ENCODE results near the gene COMMD9.

COMMD9 gene

GRCh38 chr11:36296884-36297543 is 7.8 kb upstream of the COMMD9 start:
- DNase-seq (ENCODE audit: low read depth): peak; percentile 84

DNA sequence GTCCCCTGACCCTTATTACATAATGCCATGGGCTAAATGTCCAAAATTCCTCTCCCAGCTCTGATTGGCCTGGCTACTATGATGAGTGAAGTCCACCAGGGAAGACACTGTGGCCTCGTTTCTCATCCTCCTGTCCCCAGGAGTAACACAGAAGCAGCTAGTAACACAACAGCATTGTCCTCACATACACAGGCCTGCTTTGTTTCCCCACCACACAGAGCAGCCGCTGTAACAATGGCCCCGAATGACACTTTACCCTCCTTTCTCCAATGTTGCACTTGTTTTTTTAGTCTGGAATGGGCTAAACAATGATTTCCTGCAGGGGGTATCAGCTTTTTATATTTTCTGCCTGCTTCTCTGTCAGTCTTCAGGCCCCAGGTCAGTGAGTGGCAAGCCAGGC is 6.7 kb upstream of the COMMD9 start, which contains the start of gene PRR5L:
Gene PRR5L (plus strand): TSS at position 363 of the 400 bp plus-strand sequence. CDS start 104,834 bp downstream, outside the sequence.
- no peak for DNase-seq (ENCODE audit: low read depth)

- peak; percentile 63 for DNase-seq (ENCODE audit: low read depth)
Measured at GRCh38 chr11:36292311-36292722, 3.1 kb upstream of the COMMD9 start.

DNA sequence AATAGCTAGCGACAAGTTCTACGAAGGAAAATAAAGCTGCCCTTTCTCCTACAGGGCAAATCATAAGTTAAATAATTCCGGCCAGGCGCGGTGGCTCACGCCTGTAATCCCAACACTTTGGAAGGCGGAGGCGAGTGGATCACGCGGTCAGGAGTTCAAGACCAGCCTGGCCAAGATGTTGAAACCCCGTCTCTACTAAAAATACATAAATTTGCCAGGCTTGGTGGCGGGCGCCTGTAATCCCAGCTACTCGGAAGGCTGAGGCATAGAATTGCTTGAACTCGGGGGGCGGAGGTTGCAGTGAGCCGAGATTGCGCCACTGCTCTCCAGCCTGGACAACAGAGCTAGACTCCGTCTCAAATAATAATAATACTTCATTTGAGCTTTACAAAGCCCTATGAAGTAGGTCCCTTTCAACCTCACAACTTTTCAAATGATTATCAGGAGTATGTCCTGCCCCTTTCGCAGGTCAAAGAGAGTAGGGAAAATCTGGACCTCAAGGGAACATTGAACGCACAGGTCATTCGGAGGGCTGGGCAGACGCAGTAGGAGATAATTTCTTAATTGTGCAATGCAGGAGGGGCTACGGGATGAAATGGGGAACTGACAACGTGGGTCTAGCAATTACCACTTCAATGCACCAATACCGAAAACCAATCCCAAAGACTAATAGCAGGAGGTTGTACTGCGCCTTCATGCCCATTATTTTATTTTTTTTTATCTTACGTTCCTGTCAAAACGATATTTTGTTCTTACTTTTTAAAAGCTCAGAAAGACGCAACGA is 590 bp downstream of the COMMD9 start:
- DNase-seq (ENCODE audit: low read depth): no peak

GRCh38 chr11:36282926-36283325 is 6.3 kb downstream of the COMMD9 start:
- DNase-seq (ENCODE audit: low read depth): no peak

GRCh38 chr11:36281850-36282249 is 7.4 kb downstream of the COMMD9 start:
- no peak for DNase-seq (ENCODE audit: low read depth)

DNA sequence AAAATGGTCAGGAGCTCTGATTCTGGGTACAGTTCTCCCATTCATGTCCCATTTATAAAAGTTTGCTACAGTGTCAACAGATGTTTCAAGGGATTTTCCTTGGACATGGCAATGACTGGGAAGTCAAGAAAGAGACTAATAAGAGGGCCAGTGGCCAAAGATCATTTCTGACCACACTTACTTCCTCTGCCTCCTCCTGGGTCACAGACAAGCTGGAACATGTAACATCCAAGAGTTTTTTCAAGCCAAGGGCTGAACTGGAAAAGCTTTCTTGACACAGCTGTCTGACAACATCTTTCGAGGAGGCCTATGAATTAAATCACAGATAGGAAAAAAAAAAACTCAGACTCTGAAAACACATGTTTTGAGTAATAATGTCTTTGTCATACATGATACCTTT is 8.7 kb downstream of the COMMD9 start:
- no peak for DNase-seq (ENCODE audit: low read depth)

GRCh38 chr11:36278531-36279282 is 10.5 kb downstream of the COMMD9 start:
- no peak for DNase-seq (ENCODE audit: low read depth)

DNA sequence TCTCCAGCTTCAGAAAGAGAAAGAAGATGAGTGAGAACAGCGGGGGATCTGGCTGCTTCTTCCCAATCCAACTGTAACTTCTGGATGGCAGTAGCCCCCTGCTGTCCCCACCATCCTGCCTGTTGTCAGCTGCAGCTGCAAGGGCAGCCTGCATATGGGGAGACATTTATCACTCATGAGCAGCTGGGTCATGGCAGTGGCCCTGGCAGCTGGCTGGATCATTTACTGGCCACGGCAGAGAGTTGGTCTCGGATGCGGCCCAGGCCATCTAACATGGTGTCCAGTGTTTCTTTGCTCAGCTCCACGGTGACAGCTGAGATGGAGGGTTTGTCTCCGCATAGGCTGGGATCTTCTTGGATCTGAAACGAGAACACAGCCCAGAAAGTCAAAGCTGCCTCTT is 14.8 kb downstream of the COMMD9 start:
- DNase-seq (ENCODE audit: low read depth): no peak

DNA sequence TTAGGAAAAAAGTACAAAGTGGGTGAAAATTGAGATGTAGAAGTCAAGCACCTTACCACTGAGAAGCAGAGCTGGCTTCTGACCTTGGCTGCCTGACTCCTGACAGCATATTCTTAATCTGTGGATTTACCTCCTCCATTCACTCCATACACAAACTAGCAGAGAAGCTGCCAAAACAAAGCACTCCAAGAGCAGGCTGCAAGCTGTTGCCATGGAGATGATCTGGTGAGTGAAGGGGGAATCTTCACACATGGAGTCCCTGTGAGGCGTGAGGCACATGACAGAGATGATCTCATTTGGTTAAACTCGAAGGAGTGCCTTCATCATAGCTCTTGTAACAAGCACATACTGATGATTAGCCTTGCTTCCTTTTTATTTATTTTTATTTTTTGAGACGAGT is 16.1 kb downstream of the COMMD9 start:
- DNase-seq (ENCODE audit: low read depth): no peak

DNA sequence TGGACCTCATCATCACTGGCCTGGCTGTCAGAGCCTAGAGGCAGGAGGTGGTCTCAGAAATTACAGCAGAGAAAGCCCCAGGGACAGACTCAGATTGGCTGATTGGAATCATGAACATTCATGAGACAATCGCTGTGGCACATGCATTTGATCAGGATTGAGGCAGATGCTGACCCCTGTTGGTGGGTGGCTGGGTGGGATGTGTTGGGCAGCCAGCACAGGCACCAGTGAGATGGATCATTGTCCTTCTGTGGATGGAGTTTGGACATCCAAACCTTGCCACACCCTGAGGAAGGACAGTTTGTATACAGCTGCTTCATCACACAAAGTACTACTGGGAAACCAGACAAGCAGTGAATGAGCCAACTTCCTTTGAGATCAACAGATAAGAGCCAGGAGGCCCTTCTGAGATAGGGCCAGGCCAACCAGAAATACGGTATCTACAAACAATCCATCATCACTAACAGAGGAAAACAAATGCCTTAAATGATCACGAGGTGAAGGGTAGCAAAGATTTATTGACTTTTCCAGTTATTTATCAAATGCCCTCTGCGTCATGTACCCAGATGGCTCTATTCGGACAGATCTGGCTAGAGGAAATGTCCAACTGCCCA is 17.3 kb downstream of the COMMD9 start:
- peak; percentile 40 for DNase-seq (ENCODE audit: low read depth)

DNA sequence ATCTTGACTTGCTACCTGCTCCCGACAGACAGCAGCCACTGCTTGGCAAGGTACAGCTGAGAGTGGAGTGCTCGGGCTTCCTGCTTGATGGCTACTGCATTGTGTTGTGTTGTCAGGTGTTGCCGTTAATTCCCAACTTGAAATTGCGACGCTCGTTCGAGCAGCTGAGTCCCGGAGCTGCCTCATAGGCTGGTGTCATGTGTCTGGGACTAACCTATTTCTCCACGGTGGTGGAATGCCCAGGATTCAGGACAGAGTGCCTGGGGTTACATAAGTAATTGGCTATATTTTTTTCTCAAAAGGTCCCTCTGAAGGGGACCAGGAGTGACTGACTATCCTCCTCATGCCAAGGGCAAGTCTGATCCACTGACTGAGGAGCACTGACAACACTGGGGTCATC is 18.5 kb downstream of the COMMD9 start:
- no peak for DNase-seq (ENCODE audit: low read depth)

GRCh38 chr11:36268337-36268985 is 20.8 kb downstream of the COMMD9 start:
- DNase-seq (ENCODE audit: low read depth): no peak

GRCh38 chr11:36266767-36267166 is 22.5 kb downstream of the COMMD9 start:
- no peak for DNase-seq (ENCODE audit: low read depth)

GRCh38 chr11:36265793-36266628 is 23.2 kb downstream of the COMMD9 start:
- DNase-seq (ENCODE audit: low read depth): peak; percentile 46

DNA sequence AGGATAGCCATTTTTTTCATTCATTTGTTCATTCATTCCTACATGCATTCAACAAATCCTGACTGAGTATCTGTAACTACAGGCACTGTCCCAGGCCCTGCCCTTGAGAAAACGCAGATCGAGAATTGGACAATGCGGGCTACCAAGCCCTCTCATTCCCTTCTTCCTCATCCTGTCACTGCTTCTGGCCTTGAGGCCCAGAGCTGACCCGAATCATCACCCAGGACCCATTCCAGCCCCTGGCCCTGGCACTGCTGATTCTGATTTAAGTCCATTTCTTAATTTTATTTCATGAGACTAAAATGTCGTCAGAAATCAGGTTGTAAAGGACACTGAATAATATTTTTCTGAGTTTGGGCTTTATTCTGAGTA is 24.3 kb downstream of the COMMD9 start:
- DNase-seq (ENCODE audit: low read depth): no peak

DNA sequence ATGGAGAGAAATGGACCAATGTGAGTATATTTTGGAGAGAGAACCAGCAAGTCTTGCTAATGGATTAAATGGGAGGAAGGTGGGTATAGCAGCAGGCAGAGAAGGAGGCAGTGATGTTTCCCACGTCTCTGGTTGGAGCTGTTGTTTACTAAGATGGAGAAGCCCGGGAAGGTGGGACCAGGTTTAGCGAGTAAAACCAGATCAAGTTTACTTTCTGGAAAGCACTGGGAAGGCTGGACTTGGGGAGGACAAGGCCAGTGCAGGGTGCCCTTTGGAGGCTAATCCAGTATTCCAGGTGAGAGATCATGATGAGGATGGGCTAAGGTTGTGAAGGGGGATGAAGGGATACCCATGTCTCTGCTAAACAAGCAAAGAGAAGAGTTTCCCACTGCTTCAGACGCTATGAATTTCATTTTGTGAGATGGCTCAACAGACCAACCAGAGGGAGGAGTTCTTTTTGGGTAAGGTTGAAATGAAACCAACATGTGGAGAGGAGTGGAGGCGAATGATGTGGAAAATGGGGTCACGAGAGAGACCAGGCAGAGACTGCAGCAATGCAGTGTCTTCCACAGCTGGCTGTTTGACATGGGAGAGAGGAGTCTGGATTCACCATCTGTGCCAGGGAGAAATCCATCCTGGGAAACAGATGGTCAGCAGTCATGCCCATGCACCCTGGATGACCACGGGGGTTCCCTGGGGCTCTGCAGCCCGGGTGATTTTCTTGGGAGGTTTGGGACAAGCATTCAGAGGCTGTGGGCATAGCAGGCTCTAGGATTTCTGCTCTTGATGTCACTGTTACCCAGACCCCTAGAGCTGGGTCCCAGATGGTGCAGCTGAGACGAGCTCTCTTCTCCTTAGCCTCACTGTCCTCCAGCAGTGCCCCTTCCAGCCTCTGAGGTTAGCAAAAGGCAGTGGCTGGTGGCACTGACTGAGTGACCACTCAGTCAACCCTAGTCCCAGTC is 24.9 kb downstream of the COMMD9 start:
- DNase-seq (ENCODE audit: low read depth): no peak

DNA sequence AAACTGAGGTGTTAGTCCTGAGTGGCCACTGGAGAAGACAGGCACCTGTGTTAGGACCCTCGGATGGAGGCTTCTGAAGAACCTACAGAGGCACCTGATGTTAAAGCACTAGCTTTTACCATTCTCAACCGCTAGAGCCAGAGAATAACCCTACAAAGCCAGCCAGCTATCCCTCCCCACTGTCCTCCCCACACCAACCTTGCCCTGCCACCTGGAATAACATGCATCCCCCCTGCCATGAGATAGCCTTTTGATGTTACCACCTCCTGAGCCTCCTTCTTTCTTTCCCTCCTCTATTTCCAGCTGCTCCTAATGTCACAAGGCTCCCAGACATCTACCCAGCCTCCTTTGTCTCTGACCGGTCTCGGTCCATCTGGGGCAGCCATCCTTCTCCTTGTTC is 28.1 kb downstream of the COMMD9 start:
- DNase-seq (ENCODE audit: low read depth): no peak

DNA sequence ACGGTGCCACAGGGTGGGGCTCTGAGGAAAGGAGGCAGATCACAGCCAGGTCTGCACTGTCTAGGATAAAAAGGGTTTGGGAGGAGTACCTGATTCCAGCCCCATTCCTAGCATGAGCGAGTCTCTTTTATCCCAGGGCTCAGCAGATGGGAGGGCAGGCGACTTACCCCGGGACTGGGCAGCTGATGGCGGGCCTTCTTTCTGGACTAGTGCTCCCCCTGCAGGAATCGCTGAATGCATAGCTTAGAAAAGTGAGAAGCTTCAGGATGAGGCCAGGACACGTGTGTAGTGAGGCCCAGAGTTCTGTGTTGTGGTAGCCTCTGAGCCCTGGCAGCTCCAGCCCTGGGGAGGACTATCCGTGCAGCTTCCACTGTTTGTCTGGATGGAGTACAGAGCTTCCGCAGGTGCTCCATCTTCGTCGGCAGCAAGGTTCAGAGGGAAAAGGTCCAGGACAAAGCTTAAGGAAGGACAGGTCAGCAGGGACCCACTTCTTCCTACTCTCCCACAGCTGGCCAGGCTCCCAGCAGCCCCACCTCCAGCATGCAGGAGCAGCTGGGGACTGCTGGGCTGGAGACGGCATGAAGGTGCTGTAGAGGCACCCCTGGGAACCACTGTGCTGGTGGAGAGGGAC is 30.4 kb downstream of the COMMD9 start:
- peak; percentile 77 for DNase-seq (ENCODE audit: low read depth)
